Measurements from ENCODE around the gene NDUFA5.

NDUFA5 gene

DNA sequence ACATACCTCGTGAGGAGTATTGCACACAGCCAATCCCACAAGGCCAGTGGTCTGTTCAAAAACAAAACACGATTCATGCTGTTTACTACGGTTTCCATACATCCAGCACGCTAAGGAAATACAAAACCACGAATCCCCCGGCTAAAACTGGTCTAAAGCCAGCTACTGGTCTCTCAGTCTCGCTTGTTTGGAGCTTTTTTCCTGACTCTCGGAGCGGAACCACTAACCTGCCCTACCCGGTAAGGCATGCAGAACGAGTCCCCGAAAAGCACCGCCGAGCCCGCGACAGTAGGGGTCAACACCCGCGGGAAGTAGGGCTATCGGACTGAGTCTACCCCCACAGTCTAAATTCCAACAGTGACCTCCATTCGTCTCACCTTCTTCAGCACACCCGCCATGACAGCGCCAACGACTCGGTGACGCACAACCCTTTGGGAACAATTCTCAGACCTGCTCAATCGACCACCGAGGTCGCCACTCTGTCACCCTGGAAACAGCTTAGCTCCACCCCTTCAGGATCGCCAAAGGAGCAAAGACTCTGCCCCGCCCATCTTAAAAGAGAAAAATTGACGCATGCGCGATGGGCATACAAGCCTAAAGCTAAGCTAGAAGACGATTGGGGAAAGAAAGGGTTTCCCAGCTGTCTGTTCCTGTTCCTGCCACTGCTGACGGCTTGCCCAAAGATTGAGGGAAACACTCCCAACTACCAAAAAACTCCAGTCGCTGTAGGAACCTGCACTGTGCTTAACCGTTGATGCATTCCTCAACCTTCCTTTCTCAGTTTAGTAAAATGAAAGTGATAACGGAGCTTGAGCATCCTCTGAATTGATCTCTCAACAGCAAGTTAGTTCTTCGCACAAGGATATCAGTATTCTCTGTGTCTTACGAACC lies at the start of gene NDUFA5:
Gene NDUFA5, minus strand, starts transcription at position 421 of the 891 bp plus-strand sequence. Its CDS starts 23 bp downstream, at position 398.
- peak; percentile 98 for DNase-seq

DNA sequence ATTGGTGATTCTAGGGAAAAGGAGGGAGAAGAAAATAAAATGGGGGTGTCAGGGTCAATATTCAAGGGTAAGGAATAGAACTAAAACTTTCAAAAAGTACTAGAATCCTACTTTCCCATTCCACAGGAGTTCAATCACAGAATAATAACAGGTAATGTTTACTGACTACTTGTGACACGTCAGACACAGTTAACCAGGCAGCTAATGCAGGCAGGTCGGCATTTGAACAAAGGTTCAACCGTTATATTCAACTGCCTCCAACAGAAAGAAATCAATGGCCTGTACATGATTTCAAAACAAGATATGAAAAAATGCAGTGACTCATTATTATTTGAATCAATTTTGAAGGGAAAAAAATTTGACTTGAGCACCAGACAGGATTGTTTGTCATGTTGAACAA lies 47.1 kb upstream of the NDUFA5 start:
- no peak for DNase-seq

DNA sequence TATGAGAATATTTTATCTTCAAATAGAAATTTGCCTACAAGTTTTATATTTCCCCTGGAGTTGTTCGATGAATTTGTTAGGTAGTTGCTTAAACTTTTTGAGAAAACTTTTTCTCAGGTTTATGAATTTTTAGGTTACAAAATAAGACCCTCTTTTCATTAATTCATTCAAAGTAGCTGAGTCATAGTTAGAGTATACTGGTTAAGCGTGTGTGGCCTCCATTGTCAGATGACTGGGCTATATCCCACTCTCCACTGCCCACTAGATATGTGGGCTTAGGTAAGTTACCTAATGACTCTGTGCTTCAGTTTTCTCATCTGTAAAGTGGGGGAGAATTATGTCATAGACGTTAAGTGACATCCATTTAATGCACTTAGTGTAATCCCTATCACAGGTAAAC lies 45.0 kb upstream of the NDUFA5 start:
- no peak for DNase-seq

GRCh38 chr7:123601530-123601929 lies 43.9 kb upstream of the NDUFA5 start, which contains the start of gene ASB15:
ASB15 (plus strand) TSS chr7:123601821; CDS start chr7:123614503, 12,682 bp downstream.
- no peak for DNase-seq

DNA sequence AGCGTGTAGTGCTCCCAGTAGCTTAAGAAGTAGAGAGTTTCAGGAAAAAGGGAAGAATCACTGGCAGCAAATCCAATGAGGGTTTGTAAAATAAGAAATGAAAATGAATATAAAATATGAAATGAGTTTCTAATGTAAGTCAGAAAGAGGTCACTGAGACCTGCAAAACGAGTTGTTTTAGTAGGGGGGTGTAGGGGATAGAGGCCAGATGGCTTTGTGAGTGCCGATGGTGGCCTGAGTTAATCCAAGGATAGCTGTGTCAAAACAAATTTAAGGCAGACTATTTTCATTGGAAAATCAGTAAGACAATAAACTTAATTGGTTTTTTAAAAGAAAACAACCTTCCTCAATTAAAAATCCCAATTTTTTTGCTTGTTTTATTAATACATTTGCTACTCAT lies 43.3 kb upstream of the NDUFA5 start:
- DNase-seq = no peak

GRCh38 chr7:123599766-123600165 lies 42.1 kb upstream of the NDUFA5 start:
- no peak for DNase-seq

DNA sequence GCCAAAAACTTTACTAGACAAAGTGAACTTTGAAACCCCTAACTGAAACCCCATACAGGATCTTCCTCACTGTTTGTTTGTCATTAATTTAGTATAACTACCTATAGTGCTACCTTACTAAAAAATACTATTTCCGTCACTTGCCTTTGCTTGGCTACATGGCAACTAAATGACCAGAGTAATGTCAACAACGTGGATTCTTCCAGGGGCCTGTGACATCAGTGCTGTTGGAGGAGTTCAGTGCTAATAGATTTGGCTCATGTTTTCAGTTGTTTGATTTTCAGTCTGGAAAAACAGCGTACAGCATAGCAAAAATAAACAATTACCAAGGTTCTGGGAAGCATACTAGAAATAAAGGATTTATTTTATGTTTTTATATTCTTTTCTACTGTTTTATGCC lies 41.0 kb upstream of the NDUFA5 start:
- DNase-seq = no peak

GRCh38 chr7:123594813-123595241 lies 37.2 kb upstream of the NDUFA5 start:
- no peak for DNase-seq

DNA sequence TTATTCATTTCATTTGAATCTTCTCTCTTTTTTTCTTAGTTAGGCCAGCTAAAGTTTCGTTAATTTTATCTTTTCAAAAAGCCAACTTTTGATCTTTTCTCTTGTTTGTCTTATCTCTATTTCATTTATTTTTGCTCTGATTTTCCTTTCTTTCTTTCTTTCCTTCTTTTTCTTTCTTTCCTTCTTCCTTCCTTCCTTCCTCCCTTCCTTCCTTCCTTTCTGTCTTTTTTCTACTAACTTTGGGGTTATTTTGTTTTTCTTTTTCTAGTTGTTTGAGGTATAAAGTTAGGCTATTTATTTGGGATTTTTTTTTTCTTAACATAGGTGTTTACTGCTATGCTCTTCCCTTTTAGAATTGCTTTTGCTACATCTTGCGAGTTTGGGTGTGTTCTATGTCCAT lies 30.8 kb upstream of the NDUFA5 start:
- no peak for DNase-seq

- DNase-seq = no peak
These were observed 26.2 kb upstream of the NDUFA5 start for GRCh38 chr7:123583821-123584220.

DNA sequence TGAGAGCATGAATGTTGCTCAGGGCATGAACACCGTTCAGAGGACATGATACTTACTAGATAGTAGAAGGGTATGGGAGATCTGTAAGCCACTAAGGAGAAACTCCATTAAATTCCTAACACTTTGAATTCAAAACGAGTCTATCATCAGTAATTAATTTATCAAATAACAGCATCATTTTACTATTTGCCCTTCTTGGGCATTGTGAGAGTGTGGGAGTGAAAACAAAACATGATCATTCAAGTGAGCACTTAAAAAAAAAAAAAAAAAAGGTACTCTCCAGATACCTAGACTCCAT lies 23.5 kb upstream of the NDUFA5 start:
- no peak for DNase-seq

- peak; percentile 54 for DNase-seq
These were observed 23.0 kb upstream of the NDUFA5 start for GRCh38 chr7:123580406-123581161.

- no peak for DNase-seq
These were observed 21.8 kb upstream of the NDUFA5 start for GRCh38 chr7:123579416-123579815.

DNA sequence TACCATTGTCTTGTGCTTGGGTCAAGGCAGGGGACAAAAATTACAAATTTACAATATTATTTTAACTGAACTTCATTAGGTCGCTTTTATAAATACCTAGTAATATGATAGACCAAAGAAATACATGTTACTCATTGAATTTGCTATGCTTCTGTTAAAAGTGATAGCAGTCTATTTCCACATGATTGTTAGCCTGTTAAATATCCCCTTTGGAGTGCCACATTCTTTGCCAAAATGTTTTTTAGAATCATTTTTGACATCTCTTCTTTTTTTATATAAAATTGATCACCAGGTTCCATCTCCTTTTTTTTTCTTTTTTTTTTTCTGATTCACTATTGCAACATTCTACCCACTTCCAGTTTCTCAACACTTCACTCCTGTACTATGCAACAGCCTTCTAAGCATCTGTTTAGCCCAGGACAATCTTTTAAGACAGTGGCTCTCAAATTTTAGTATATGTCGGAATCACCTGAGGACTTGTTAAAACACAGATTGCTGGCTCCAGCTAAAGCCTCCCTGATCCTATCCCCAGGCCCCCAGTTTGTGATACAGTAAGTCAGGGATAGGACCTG lies 16.4 kb upstream of the NDUFA5 start:
- no peak for DNase-seq

- DNase-seq = no peak
These were observed 15.7 kb upstream of the NDUFA5 start for GRCh38 chr7:123573341-123573740.

DNA sequence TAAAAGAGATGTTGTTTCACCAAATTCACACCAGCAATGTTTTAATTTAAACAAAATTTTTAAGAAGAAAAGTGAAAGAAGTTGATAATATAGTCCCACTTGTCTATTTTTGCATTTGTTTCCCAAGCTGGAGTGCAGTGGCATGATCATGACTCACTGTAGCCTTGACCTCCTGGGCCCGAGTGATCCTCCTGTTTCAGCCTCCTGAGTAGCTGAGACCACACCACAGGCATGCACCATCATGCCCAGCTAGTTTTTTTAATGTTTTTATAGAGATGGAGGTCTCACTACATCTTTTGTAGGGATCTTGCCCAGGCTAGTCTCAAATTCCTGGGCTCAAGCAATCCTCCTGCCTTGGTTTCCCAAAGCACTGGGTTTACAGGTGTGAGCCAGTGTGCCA lies 14.1 kb upstream of the NDUFA5 start:
- DNase-seq = peak; percentile 32

GRCh38 chr7:123571187-123571586 lies 13.6 kb upstream of the NDUFA5 start:
- DNase-seq = no peak

DNA sequence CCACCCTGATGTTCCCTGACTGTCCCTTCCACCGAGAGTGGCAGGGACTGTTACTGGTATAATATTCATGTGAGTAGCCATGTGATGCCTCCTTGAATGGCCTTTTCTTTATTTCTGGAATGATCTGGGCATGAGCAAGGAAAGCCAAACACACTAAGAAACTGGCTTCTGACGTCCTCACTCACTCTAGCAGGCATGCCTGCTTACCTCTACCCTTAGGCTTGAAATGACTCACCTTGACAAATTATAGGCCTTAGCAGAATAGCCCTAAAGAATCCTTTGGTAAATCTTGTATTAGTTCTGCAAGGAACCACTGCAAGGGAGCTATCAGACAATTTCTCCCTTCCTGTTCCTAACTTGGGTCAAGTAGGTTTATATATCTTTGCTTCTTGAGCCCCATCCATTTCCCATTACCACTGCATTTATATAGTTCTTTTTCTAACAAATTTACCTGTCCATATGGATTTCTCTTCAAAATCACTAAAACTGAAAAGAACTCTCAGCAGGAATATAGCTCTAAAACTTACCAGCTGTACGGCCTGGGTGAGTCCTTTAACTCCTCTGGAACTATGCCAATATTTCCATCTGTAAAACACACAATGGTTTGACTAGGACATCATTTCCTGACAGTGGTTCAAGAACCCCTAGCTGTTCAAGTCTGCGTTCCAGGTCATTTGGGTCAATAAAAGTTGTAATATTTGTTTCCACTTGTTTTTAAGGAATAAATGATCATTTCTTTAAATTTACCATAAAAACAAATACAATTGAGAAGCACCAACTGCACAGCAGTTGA lies 13.0 kb upstream of the NDUFA5 start:
- DNase-seq = no peak

DNA sequence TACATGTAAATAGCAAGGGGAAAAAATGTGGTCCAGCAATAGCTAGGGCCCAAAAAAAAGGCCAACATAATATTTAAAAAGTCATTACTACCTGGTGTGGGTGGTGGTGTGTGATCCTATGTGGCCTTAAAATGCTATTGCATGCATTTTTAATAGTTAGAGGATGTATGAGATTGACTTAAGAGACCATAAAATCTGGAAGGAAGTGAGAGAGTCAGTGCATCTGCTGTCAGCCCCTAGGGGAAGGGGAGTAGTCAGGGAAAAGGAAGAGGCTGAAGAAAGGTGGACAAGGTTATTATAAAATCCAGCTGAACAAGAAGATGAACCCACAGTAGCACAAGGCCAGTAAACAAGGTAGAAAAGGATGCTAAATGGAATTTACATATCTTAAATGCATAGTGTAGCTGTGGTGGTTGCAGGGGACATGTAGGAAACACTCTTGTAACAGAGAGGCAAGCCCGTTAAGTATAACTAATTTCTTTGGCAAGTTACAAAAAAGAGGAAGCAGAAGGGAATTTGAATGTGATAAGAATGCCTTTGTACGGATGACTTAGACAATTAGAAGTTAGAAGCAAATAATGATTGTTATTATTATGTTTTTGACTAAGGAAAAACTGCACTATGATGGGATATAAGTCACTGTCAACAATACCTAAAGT lies 11.9 kb upstream of the NDUFA5 start:
- DNase-seq = no peak

DNA sequence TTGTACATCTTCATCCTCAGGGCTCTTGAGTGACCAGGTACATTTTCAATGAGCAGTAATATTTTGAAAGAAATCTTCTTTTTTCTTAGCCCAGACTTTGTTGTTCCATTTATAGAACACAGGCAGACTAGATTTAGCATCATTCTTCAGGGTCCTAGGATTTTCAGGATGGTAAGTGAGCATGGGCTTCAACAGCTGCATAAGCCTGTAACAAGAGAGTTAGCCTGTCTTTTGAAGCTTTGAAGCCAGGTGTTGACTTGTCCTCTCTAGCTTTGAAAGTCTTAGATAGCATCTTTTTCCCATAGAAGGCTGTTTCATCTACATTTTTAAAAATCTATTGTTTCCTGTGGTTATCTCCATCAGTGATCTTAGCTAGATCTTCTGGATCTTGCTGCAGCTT lies 4.5 kb upstream of the NDUFA5 start:
- DNase-seq = no peak

DNA sequence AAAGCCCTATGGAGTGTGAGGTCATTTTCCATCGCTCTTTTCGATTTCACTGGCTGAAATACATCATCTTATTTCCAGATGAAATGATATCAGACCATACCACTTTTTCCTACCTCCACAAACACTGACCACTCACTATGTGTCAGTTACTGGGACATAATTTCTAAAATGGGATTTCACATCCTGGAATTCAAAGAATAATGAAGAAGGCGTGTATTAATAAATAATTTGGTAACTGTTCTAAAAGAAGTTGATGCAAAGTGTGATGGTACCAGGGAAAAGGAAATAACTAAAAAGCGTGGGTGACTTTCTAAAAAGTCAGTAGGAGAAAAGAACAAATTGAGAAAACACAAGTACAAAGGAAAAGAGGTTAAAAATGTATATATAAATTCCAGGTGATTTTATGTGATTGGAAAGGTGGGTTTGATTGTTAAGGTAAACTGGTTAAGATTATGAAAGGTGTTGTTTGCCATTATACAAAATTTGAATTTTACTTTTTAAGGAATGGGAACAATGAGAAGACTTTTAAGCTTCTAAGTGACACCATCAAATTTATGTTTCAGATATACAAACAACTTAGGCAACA lies 764 bp upstream of the NDUFA5 start:
- no peak for DNase-seq

DNA sequence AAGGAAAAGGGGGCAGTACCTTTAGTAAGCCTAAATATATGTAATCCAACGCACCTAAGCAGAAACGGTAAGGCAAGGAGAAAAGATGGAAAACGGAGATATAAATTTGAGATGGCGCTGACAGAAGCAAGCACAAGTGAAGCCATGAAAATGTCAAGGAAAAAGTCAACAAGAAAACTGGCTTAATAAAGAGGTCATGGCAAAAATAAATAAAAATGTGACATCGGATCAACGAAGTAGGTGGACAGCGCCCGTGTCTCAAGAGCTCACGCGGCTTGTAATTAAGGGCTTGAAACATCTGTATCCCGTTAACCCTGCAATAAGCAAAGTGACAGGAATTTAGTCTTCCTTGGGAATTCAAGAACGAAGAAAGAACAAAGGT lies 611 bp downstream of the NDUFA5 start:
- no peak for DNase-seq

All from HCEC 1CT (cell line).